WTC11 (cell line): Measurements from ENCODE around the gene IFT20. TPM values are rescaled to one million over a fixed set of nuclear protein-coding genes. Genes with fewer than 3 reads are reported as not detected.

Experiments
- JUN ChIP-seq: sonication (generic); formaldehyde crosslinking; IDR thresholded peaks from 2 replicates; pipeline ENCODE4 v1.8.0; 2023; ENCODE audit warnings: mild to moderate bottlenecking, missing genetic modification reagents
- MXD4 ChIP-seq: fragments of 250-450 bp; sonication (Bioruptor Pico); IDR thresholded peaks from 2 replicates; pipeline ENCODE4 v1.8.0; 2021; ENCODE audit warnings: mild to moderate bottlenecking, moderate library complexity, borderline replicate concordance
- NFYB ChIP-seq: sonication (generic); formaldehyde crosslinking; conservative IDR thresholded peaks from 2 replicates; pipeline ENCODE4 v1.8.0; 2022; ENCODE audit warnings: low read depth, missing genetic modification reagents
- NR1H2 ChIP-seq: sonication (generic); formaldehyde crosslinking; IDR thresholded peaks from 2 replicates; pipeline ENCODE4 v1.9.0; 2021; ENCODE audit warnings: mild to moderate bottlenecking, moderate library complexity, missing genetic modification reagents
- SMAD3 ChIP-seq: sonication (generic); formaldehyde crosslinking; IDR thresholded peaks from 2 replicates; pipeline ENCODE4 v1.8.0; 2022; ENCODE audit warnings: missing genetic modification reagents, mild to moderate bottlenecking, borderline replicate concordance
- TCF7 ChIP-seq: sonication (generic); formaldehyde crosslinking; IDR thresholded peaks from 2 replicates; pipeline ENCODE4 v1.8.0; 2022; ENCODE audit warnings: mild to moderate bottlenecking, low read depth, missing genetic modification reagents, moderate library complexity
- ZNF121 ChIP-seq: sonication (generic); formaldehyde crosslinking; IDR thresholded peaks from 2 replicates; pipeline ENCODE4 v1.8.0; 2023; ENCODE audit warnings: missing genetic modification reagents
- total RNA-seq: library from RNA; stranded (reverse); gene quantifications from 3 replicates; pipeline ENCODE4 v1.2.3, GENCODE V29; 2021
- TF ChIP-seq, protein P1 (sequence below): sonication (generic); formaldehyde crosslinking; IDR thresholded peaks from 2 replicates; pipeline ENCODE4 v1.8.1; 2022; ENCODE audit warnings: mild to moderate bottlenecking, moderate library complexity, missing genetic modification reagents
- TF ChIP-seq, protein P2 (sequence below): fragments of 200-600 bp; IDR thresholded peaks from 2 replicates; pipeline ENCODE4 v1.8.0; 2022; ENCODE audit warnings: antibody characterized with exemption
- TF ChIP-seq, protein P3 (sequence below): sonication (generic); formaldehyde crosslinking; IDR thresholded peaks from 2 replicates; pipeline ENCODE4 v1.8.1; 2023; ENCODE audit warnings: mild to moderate bottlenecking, missing genetic modification reagents, moderate library complexity
- TF ChIP-seq, protein P4 (sequence below): sonication (generic); formaldehyde crosslinking; IDR thresholded peaks from 2 replicates; pipeline ENCODE4 v1.8.1; 2023; ENCODE audit warnings: mild to moderate bottlenecking, moderate library complexity, missing genetic modification reagents
- TF ChIP-seq, protein P5 (sequence below): fragments of 250-450 bp; sonication (Bioruptor Pico); IDR thresholded peaks from 2 replicates; pipeline ENCODE4 v1.8.0; 2021; ENCODE audit warnings: mild to moderate bottlenecking
- TF ChIP-seq, protein P6 (sequence below): sonication (generic); formaldehyde crosslinking; IDR thresholded peaks from 2 replicates; pipeline ENCODE4 v1.8.0; 2022; ENCODE audit warnings: mild to moderate bottlenecking, missing genetic modification reagents
- TF ChIP-seq, protein P7 (sequence below): sonication (generic); formaldehyde crosslinking; IDR thresholded peaks from 2 replicates; pipeline ENCODE4 v1.8.0; 2023; ENCODE audit warnings: mild to moderate bottlenecking, missing genetic modification reagents
- TF ChIP-seq, protein P8 (sequence below): sonication (generic); formaldehyde crosslinking; IDR thresholded peaks from 2 replicates; pipeline ENCODE4 v1.8.0; 2022; ENCODE audit warnings: mild to moderate bottlenecking, missing genetic modification reagents
- TF ChIP-seq, protein P9 (sequence below): fragments of 250-450 bp; sonication (Bioruptor Pico); IDR thresholded peaks from 2 replicates; pipeline ENCODE4 v1.9.0; 2021; ENCODE audit warnings: mild to moderate bottlenecking
- TF ChIP-seq, protein P10 (sequence below): sonication (generic); formaldehyde crosslinking; IDR thresholded peaks from 2 replicates; pipeline ENCODE4 v1.8.1; 2023; ENCODE audit warnings: mild to moderate bottlenecking, missing genetic modification reagents
- TF ChIP-seq, protein P11 (sequence below): fragments of 250-450 bp; sonication (Bioruptor Pico); IDR thresholded peaks from 2 replicates; pipeline ENCODE4 v1.9.0; 2021; ENCODE audit warnings: mild to moderate bottlenecking

Gene IFT20
- total RNA-seq, 1 experiment from 2014 or later: 17.6 TPM

DNA sequence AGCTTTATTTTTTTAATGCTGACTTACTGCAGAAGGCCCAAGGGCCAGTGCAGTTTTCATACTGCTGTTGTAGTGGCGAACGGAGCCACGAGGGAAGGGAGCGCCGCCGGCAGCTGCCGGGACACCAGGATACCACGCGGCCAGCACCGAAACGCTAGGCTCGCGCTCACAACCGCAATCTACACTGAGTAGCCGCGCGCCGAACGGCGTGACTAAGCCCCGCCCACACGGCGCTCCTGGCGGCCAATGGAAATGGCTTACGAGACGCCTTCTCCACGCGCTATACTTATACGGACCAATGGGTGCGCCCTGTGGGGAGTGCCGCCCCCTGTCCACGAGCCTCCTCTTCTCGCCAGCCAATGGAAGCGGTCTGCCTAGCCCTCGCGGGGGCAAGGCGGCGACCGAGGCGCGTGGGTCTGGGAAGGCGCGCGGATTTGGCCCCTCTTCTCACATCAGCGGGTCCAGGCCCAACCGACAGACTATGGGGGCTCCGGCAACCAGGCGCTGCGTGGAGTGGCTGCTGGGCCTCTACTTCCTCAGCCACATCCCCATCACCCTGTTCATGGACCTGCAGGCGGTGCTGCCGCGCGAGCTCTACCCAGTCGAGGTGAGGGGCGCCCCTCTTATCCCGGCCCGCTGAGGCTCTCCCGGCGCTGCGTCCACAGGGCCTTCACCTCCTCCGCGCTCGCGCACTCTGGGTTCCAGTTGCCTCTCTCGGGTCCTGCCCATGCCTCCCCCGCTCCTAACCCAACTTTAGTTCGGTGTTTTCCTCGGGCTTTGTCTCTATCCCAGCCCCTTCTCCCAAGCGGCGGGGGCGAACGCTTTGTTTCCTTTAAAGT lies 16.3 kb downstream of the IFT20 start, which contains the start of gene TMEM97 (continued):
- TF ChIP-seq, protein P1, sequence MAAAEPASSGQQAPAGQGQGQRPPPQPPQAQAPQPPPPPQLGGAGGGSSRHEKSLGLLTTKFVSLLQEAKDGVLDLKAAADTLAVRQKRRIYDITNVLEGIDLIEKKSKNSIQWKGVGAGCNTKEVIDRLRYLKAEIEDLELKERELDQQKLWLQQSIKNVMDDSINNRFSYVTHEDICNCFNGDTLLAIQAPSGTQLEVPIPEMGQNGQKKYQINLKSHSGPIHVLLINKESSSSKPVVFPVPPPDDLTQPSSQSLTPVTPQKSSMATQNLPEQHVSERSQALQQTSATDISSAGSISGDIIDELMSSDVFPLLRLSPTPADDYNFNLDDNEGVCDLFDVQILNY: 0 out of 2 replicates have a peak, but pooled peaks have one; percentile 80
- TF ChIP-seq, protein P2, sequence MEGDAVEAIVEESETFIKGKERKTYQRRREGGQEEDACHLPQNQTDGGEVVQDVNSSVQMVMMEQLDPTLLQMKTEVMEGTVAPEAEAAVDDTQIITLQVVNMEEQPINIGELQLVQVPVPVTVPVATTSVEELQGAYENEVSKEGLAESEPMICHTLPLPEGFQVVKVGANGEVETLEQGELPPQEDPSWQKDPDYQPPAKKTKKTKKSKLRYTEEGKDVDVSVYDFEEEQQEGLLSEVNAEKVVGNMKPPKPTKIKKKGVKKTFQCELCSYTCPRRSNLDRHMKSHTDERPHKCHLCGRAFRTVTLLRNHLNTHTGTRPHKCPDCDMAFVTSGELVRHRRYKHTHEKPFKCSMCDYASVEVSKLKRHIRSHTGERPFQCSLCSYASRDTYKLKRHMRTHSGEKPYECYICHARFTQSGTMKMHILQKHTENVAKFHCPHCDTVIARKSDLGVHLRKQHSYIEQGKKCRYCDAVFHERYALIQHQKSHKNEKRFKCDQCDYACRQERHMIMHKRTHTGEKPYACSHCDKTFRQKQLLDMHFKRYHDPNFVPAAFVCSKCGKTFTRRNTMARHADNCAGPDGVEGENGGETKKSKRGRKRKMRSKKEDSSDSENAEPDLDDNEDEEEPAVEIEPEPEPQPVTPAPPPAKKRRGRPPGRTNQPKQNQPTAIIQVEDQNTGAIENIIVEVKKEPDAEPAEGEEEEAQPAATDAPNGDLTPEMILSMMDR: no peak
- TF ChIP-seq, protein P3, sequence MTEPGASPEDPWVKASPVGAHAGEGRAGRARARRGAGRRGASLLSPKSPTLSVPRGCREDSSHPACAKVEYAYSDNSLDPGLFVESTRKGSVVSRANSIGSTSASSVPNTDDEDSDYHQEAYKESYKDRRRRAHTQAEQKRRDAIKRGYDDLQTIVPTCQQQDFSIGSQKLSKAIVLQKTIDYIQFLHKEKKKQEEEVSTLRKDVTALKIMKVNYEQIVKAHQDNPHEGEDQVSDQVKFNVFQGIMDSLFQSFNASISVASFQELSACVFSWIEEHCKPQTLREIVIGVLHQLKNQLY (CRISPR knock-in tag): no peak
- TF ChIP-seq, protein P4, sequence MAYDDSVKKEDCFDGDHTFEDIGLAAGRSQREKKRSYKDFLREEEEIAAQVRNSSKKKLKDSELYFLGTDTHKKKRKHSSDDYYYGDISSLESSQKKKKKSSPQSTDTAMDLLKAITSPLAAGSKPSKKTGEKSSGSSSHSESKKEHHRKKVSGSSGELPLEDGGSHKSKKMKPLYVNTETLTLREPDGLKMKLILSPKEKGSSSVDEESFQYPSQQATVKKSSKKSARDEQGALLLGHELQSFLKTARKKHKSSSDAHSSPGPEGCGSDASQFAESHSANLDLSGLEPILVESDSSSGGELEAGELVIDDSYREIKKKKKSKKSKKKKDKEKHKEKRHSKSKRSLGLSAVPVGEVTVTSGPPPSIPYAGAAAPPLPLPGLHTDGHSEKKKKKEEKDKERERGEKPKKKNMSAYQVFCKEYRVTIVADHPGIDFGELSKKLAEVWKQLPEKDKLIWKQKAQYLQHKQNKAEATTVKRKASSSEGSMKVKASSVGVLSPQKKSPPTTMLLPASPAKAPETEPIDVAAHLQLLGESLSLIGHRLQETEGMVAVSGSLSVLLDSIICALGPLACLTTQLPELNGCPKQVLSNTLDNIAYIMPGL (CRISPR knock-in tag): no peak
- TF ChIP-seq ZNF121 (CRISPR knock-in tag) (no peak), SMAD3 (peak; percentile 14; the same call in 1 of the 2 replicates), JUN (CRISPR knock-in tag) (no peak; the same call in 1 of the 2 replicates), NFYB (CRISPR knock-in tag) (peak; percentile 95), MXD4 (CRISPR knock-in tag) (no peak), TCF7 (CRISPR knock-in tag) (no peak), NR1H2 (CRISPR knock-in tag) (no peak)
- TF ChIP-seq, protein P5, sequence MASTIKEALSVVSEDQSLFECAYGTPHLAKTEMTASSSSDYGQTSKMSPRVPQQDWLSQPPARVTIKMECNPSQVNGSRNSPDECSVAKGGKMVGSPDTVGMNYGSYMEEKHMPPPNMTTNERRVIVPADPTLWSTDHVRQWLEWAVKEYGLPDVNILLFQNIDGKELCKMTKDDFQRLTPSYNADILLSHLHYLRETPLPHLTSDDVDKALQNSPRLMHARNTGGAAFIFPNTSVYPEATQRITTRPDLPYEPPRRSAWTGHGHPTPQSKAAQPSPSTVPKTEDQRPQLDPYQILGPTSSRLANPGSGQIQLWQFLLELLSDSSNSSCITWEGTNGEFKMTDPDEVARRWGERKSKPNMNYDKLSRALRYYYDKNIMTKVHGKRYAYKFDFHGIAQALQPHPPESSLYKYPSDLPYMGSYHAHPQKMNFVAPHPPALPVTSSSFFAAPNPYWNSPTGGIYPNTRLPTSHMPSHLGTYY (CRISPR knock-in tag): no peak
- TF ChIP-seq, protein P6, sequence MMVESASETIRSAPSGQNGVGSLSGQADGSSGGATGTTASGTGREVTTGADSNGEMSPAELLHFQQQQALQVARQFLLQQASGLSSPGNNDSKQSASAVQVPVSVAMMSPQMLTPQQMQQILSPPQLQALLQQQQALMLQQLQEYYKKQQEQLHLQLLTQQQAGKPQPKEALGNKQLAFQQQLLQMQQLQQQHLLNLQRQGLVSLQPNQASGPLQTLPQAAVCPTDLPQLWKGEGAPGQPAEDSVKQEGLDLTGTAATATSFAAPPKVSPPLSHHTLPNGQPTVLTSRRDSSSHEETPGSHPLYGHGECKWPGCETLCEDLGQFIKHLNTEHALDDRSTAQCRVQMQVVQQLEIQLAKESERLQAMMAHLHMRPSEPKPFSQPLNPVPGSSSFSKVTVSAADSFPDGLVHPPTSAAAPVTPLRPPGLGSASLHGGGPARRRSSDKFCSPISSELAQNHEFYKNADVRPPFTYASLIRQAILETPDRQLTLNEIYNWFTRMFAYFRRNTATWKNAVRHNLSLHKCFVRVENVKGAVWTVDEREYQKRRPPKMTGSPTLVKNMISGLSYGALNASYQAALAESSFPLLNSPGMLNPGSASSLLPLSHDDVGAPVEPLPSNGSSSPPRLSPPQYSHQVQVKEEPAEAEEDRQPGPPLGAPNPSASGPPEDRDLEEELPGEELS: peak; percentile 35
- TF ChIP-seq, protein P7, sequence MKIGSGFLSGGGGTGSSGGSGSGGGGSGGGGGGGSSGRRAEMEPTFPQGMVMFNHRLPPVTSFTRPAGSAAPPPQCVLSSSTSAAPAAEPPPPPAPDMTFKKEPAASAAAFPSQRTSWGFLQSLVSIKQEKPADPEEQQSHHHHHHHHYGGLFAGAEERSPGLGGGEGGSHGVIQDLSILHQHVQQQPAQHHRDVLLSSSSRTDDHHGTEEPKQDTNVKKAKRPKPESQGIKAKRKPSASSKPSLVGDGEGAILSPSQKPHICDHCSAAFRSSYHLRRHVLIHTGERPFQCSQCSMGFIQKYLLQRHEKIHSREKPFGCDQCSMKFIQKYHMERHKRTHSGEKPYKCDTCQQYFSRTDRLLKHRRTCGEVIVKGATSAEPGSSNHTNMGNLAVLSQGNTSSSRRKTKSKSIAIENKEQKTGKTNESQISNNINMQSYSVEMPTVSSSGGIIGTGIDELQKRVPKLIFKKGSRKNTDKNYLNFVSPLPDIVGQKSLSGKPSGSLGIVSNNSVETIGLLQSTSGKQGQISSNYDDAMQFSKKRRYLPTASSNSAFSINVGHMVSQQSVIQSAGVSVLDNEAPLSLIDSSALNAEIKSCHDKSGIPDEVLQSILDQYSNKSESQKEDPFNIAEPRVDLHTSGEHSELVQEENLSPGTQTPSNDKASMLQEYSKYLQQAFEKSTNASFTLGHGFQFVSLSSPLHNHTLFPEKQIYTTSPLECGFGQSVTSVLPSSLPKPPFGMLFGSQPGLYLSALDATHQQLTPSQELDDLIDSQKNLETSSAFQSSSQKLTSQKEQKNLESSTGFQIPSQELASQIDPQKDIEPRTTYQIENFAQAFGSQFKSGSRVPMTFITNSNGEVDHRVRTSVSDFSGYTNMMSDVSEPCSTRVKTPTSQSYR (CRISPR knock-in tag): no peak; the same call in 1 of the 2 replicates
- TF ChIP-seq, protein P8, sequence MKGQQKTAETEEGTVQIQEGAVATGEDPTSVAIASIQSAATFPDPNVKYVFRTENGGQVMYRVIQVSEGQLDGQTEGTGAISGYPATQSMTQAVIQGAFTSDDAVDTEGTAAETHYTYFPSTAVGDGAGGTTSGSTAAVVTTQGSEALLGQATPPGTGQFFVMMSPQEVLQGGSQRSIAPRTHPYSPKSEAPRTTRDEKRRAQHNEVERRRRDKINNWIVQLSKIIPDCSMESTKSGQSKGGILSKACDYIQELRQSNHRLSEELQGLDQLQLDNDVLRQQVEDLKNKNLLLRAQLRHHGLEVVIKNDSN (CRISPR knock-in tag): peak; percentile 62; the same call in 1 of the 2 replicates
- TF ChIP-seq, protein P9, sequence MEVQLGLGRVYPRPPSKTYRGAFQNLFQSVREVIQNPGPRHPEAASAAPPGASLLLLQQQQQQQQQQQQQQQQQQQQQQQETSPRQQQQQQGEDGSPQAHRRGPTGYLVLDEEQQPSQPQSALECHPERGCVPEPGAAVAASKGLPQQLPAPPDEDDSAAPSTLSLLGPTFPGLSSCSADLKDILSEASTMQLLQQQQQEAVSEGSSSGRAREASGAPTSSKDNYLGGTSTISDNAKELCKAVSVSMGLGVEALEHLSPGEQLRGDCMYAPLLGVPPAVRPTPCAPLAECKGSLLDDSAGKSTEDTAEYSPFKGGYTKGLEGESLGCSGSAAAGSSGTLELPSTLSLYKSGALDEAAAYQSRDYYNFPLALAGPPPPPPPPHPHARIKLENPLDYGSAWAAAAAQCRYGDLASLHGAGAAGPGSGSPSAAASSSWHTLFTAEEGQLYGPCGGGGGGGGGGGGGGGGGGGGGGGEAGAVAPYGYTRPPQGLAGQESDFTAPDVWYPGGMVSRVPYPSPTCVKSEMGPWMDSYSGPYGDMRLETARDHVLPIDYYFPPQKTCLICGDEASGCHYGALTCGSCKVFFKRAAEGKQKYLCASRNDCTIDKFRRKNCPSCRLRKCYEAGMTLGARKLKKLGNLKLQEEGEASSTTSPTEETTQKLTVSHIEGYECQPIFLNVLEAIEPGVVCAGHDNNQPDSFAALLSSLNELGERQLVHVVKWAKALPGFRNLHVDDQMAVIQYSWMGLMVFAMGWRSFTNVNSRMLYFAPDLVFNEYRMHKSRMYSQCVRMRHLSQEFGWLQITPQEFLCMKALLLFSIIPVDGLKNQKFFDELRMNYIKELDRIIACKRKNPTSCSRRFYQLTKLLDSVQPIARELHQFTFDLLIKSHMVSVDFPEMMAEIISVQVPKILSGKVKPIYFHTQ: no peak
- TF ChIP-seq, protein P10, sequence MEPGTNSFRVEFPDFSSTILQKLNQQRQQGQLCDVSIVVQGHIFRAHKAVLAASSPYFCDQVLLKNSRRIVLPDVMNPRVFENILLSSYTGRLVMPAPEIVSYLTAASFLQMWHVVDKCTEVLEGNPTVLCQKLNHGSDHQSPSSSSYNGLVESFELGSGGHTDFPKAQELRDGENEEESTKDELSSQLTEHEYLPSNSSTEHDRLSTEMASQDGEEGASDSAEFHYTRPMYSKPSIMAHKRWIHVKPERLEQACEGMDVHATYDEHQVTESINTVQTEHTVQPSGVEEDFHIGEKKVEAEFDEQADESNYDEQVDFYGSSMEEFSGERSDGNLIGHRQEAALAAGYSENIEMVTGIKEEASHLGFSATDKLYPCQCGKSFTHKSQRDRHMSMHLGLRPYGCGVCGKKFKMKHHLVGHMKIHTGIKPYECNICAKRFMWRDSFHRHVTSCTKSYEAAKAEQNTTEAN (CRISPR knock-in tag): no peak
- TF ChIP-seq, protein P11, sequence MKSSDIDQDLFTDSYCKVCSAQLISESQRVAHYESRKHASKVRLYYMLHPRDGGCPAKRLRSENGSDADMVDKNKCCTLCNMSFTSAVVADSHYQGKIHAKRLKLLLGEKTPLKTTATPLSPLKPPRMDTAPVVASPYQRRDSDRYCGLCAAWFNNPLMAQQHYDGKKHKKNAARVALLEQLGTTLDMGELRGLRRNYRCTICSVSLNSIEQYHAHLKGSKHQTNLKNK (CRISPR knock-in tag): no peak
